IMR-90 (cell line): Measurements from ENCODE around the gene KDF1. TPM values are rescaled to one million over a fixed set of nuclear protein-coding genes. Genes with fewer than 3 reads are reported as not detected.

Experiments used
- ATAC-seq: fragments of 200-7000 bp; cut with Tn5 transposase; 2 replicates; pipeline ENCODE4 v1.9.1; 2020; ENCODE audit warnings: low read depth, mild to moderate bottlenecking, moderate library complexity
- BruUV-seq: library from RNA; stranded (reverse); fragments of 400-500 nt; replicated peaks from 2 replicates; lab custom pipeline; 2021; lab: Mats Ljungman, UMichigan
- CTCF ChIA-PET: fragments of 300-600 bp; formaldehyde crosslinking; extraction: SDS; loops from one replicate; lab custom pipeline; 2021; ENCODE audit warnings: antibody characterized with exemption; lab: Yijun Ruan, JAX
- POLR2A ChIA-PET: fragments of 300-600 bp; sonication (Branson Sonifier 250); formaldehyde crosslinking; loops from one replicate; lab custom pipeline; 2022; ENCODE audit warnings: antibody characterized with exemption; ENCODE audit not compliant: unreplicated experiment; lab: Charles Lee
- DNase-seq: peaks from one replicate; pipeline ENCODE4 v3.0.0; 2013
- H2AFZ ChIP-seq: replicated peaks from 2 replicates; pipeline ENCODE3; 2013; ENCODE audit warnings: low read length, mild to moderate bottlenecking; ENCODE audit not compliant: poor library complexity
- H2AK5ac ChIP-seq: 2 replicates; pipeline ENCODE4 v1.6.1; 2013; ENCODE audit warnings: low read depth, low read length, inconsistent platforms
- H2AK9ac ChIP-seq: replicated peaks from 2 replicates; pipeline ENCODE3; 2013; ENCODE audit warnings: mild to moderate bottlenecking, low read depth, low read length, moderate library complexity; ENCODE audit not compliant: poor library complexity
- H2BK120ac ChIP-seq: 2 replicates; pipeline ENCODE4 v1.6.1; 2013; ENCODE audit warnings: low read depth, low read length, inconsistent platforms
- H2BK15ac ChIP-seq: 3 replicates; pipeline ENCODE4 v1.6.1; 2013; ENCODE audit warnings: low read depth, low read length, inconsistent platforms
- H2BK20ac ChIP-seq: 2 replicates; pipeline ENCODE4 v1.6.1; 2013; ENCODE audit warnings: low read depth, mild to moderate bottlenecking, inconsistent platforms, low read length, moderate library complexity
- H2BK5ac ChIP-seq: 2 replicates; pipeline ENCODE4 v1.6.1; 2013; ENCODE audit warnings: mild to moderate bottlenecking, low read depth, low read length, inconsistent platforms; ENCODE audit not compliant: poor library complexity, severe bottlenecking
- H3K14ac ChIP-seq: replicated peaks from 2 replicates; pipeline ENCODE4 v1.6.1; 2013; ENCODE audit warnings: low read depth, low read length, inconsistent platforms
- H3K18ac ChIP-seq: 2 replicates; pipeline ENCODE4 v1.6.1; 2013; ENCODE audit warnings: low read depth, low read length, control low read depth
- H3K23ac ChIP-seq: 2 replicates; pipeline ENCODE4 v1.6.1; 2013; ENCODE audit warnings: low read depth, low read length, inconsistent platforms
- H3K27ac ChIP-seq: 2 replicates; pipeline ENCODE4 v1.5.1; 2013; ENCODE audit warnings: mild to moderate bottlenecking, control low read depth, low read length; ENCODE audit not compliant: insufficient read depth
- H3K27me3 ChIP-seq: 2 replicates; pipeline ENCODE4 v1.6.1; 2013; ENCODE audit warnings: low read length; ENCODE audit not compliant: control insufficient read depth, insufficient read depth
- H3K36me3 ChIP-seq: 2 replicates; pipeline ENCODE4 v1.6.1; 2013; ENCODE audit warnings: low read length, mixed read lengths; ENCODE audit not compliant: control insufficient read depth, insufficient read depth
- H3K4ac ChIP-seq: 2 replicates; pipeline ENCODE4 v1.6.1; 2013; ENCODE audit warnings: low read depth, low read length, inconsistent platforms
- H3K4me1 ChIP-seq: 2 replicates; pipeline ENCODE4 v1.6.1; 2013; ENCODE audit warnings: low read length, mixed read lengths; ENCODE audit not compliant: control insufficient read depth, insufficient read depth
- H3K4me2 ChIP-seq: 2 replicates; pipeline ENCODE4 v1.6.1; 2013; ENCODE audit warnings: low read depth, mild to moderate bottlenecking, control low read depth, low read length, moderate library complexity
- H3K4me3 ChIP-seq: 2 replicates; pipeline ENCODE4 v1.5.1; 2013; ENCODE audit warnings: low read depth, mild to moderate bottlenecking, control low read depth, low read length, moderate library complexity; ENCODE audit not compliant: insufficient read depth
- H3K56ac ChIP-seq: 2 replicates; pipeline ENCODE4 v1.6.1; 2013; ENCODE audit warnings: low read length, inconsistent platforms; ENCODE audit not compliant: insufficient read depth; ENCODE audit errors: extremely low read depth
- H3K79me1 ChIP-seq, 2 experiments: 2 replicates each; pipeline ENCODE4 v1.6.1; 2013; ENCODE audit warnings: low read length in 2 of 2, inconsistent platforms in 1 of 2, low read depth in 1 of 2
- H3K9ac ChIP-seq: 2 replicates; pipeline ENCODE4 v1.6.1; 2013; ENCODE audit warnings: low read depth, low read length, control low read depth
- H3K9me1 ChIP-seq: 2 replicates; pipeline ENCODE4 v1.6.1; 2013; ENCODE audit warnings: low read length, inconsistent platforms; ENCODE audit not compliant: insufficient read depth
- H3K9me3 ChIP-seq: 2 replicates; pipeline ENCODE4 v1.6.1; 2013; ENCODE audit warnings: low read length; ENCODE audit not compliant: control insufficient read depth, insufficient read depth
- H4K20me1 ChIP-seq: 2 replicates; pipeline ENCODE4 v1.6.1; 2013; ENCODE audit warnings: low read length, inconsistent platforms; ENCODE audit not compliant: insufficient read depth
- H4K5ac ChIP-seq: 2 replicates; pipeline ENCODE4 v1.6.1; 2013; ENCODE audit warnings: mild to moderate bottlenecking, low read depth, low read length, control low read depth
- H4K8ac ChIP-seq, 2 experiments: 2 replicates each; pipeline ENCODE4 v1.6.1; 2013; ENCODE audit warnings: low read depth in 2 of 2, low read length in 2 of 2, control low read depth in 1 of 2, inconsistent platforms in 1 of 2
- H4K91ac ChIP-seq: 2 replicates; pipeline ENCODE4 v1.6.1; 2013; ENCODE audit warnings: low read depth, low read length, inconsistent platforms; ENCODE audit not compliant: insufficient read depth
- CEBPB ChIP-seq: IDR thresholded peaks from 2 replicates; pipeline ENCODE4 v1.6.1; 2012; ENCODE audit warnings: low read depth, low read length, improper control_type of control experiment
- CHD1 ChIP-seq: IDR thresholded peaks from 2 replicates; pipeline ENCODE4 v1.6.1; 2012; ENCODE audit warnings: low read depth, low read length, improper control_type of control experiment
- FOS ChIP-seq: fragments of 150-350 bp; IDR thresholded peaks from 2 replicates; pipeline ENCODE4 v1.6.1; 2016; ENCODE audit warnings: low read depth, low read length
- MAFK ChIP-seq: IDR thresholded peaks from 2 replicates; pipeline ENCODE4 v1.6.1; 2012; ENCODE audit warnings: low read depth, low read length, improper control_type of control experiment
- MAZ ChIP-seq: IDR thresholded peaks from 2 replicates; pipeline ENCODE4 v1.6.1; 2012; ENCODE audit warnings: low read depth, mild to moderate bottlenecking, low read length, improper control_type of control experiment, moderate library complexity, borderline replicate concordance
- MXI1 ChIP-seq: IDR thresholded peaks from 2 replicates; pipeline ENCODE4 v1.6.1; 2012; ENCODE audit warnings: low read depth, mild to moderate bottlenecking, low read length, moderate library complexity, borderline replicate concordance
- NFE2L2 ChIP-seq: fragments of 150-350 bp; IDR thresholded peaks from 2 replicates; pipeline ENCODE4 v1.6.1; 2016; ENCODE audit warnings: low read depth, mild to moderate bottlenecking, low read length
- POLR2A ChIP-seq: IDR thresholded peaks from 2 replicates; pipeline ENCODE4 v1.6.1; 2012; ENCODE audit warnings: mild to moderate bottlenecking, low read depth, low read length
- RAD21 ChIP-seq: IDR thresholded peaks from 2 replicates; pipeline ENCODE4 v1.6.1; 2012; ENCODE audit warnings: low read length, improper control_type of control experiment
- RCOR1 ChIP-seq: IDR thresholded peaks from 2 replicates; pipeline ENCODE4 v1.6.1; 2012; ENCODE audit warnings: mild to moderate bottlenecking, low read length, improper control_type of control experiment; ENCODE audit not compliant: insufficient replicate concordance
- RFX5 ChIP-seq: IDR thresholded peaks from 2 replicates; pipeline ENCODE4 v1.8.0; 2012; ENCODE audit warnings: low read depth, mild to moderate bottlenecking, low read length, moderate library complexity
- SMC3 ChIP-seq: fragments of 150-350 bp; IDR thresholded peaks from 2 replicates; pipeline ENCODE4 v1.6.1; 2016; ENCODE audit warnings: low read depth, mild to moderate bottlenecking, antibody characterized with exemption, low read length, moderate library complexity
- WGBS, 2 experiments: methylation state at CpG; one replicate each; pipeline versions ENCODE4 v1.1.5 to v1.1.7; 2013; ENCODE audit warnings: missing lambda C conversion rate in 2 of 2; ENCODE audit not compliant: insufficient read length in 1 of 2; ENCODE audit errors: extremely low coverage in 2 of 2; 5-methylcytosine and 5-hydroxymethylcytosine counted together
- dilution Hi-C: fragments of 300-500 bp; cut with HindIII; formaldehyde crosslinking; loops from one replicate; pipeline ENCODE4 v1.14.3; 2018; ENCODE audit warnings: low sequenced_read_pairs; ENCODE audit not compliant: unreplicated experiment
- in situ Hi-C: fragments of 300-500 bp; cut with MboI; formaldehyde crosslinking; loops from 3 replicates; pipeline ENCODE4 v1.14.3; 2019; ENCODE audit warnings: low sequenced_read_pairs, inconsistent platforms, mixed read lengths
- intact Hi-C: fragments of 100-400 bp; cut with micrococcal nuclease; formaldehyde crosslinking; loops from 2 replicates; pipeline ENCODE4 v1.10.0; 2022
- polyA plus RNA-seq, 3 experiments: library from polyadenylated mRNA; depleted of rRNA; stranded (reverse); fragments of >200 nt; gene quantifications; 2 replicates each; pipeline ENCODE4 v1.2.3, GENCODE V29; 2012; ENCODE audit warnings: low replicate concordance in 1 of 3
- total RNA-seq: library from RNA; depleted of rRNA; stranded (reverse); fragments of >200 nt; gene quantifications from 2 replicates; pipeline ENCODE4 v1.2.3, GENCODE V29; 2012
- TF ChIP-seq, protein P1 (sequence below): fragments of 150-350 bp; IDR thresholded peaks from 2 replicates; pipeline ENCODE4 v1.6.1; 2017; ENCODE audit warnings: mild to moderate bottlenecking, antibody characterized with exemption, low read length, low read depth
- TF ChIP-seq, protein P2 (sequence below): conservative IDR thresholded peaks from 2 replicates; pipeline ENCODE4 v1.5.1; 2012; ENCODE audit warnings: mild to moderate bottlenecking, low read depth, low read length, improper control_type of control experiment
- TF ChIP-seq, protein P3 (sequence below): fragments of 150-350 bp; IDR thresholded peaks from 2 replicates; pipeline ENCODE4 v1.6.1; 2016; ENCODE audit warnings: low read depth, mild to moderate bottlenecking, low read length, moderate library complexity, borderline replicate concordance

KDF1 gene
- total and polyA plus RNA-seq, 2 of the 4 experiments (the other 2 are of a cell fraction) = not detected

DNA sequence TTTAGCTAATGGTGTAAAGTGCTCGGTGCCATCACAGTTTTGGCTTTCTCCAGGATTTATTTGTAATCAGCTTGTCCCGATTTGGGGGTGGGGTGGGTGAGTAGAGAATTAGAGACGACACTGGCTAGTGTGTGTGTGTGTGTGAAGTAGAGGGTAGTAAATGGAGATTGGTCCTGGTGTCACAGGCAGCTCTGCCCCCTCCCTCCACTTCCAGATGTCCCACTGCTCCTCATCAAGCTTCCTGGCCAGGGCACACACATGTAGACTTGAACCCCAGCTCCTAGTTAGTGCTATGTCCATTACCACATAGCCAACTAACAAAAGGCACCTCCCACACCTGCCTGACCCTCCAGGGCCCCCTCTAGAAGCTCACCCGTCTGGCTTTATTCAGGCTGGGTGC, 36.4 kb upstream of the KDF1 start:
- peak overlapping the region; percentile 8; the same call in 1 of the 2 replicates for H3K27ac ChIP-seq
- BruUV-seq = no TSS peak
- no peak overlapping the region; the same call in 1 of the 2 replicates for H2BK20ac ChIP-seq
- no peaks in the 10 kb centered on the region for H3K9me3 ChIP-seq
- peak overlapping the region; percentile 47 for H2BK5ac ChIP-seq
- H3K36me3 ChIP-seq = peaks cover 15% of the 10 kb centered on the region; the same call in 1 of the 2 replicates
- peak overlapping the region; percentile 20 for H3K14ac ChIP-seq
- H4K5ac ChIP-seq = no peak overlapping the region
- ATAC-seq (no peak), DNase-seq (no peak)
- peak overlapping the region; percentile 52; the same call in 1 of the 2 replicates for H3K4ac ChIP-seq
- peaks cover 21 to 66% of the 10 kb centered on the region in 2 experiments; a peak in 3 of 4 replicates for H3K79me1 ChIP-seq
- CTCF ChIA-PET = interaction anchor here (0.6 to 1.6 kb wide), 5 partner anchors 44 to 106 kb away, joined by 3 to 7 read pairs (median 3); partner anchors contain the start of gene GPN2
- peak overlapping the region; percentile 85 for H3K4me2 ChIP-seq
- dilution Hi-C loops = no loop called here
- H3K27me3 ChIP-seq = no peaks in the 10 kb centered on the region
- H3K4me1 ChIP-seq = peaks cover 49% of the 10 kb centered on the region
- H4K8ac ChIP-seq = 0 out of 4 replicates have a peak overlapping the region, but pooled peaks of 1 of the 2 experiments have one; percentile 26
- in situ Hi-C loops = loop anchor here (5.0 kb wide), 1 partner anchor 101 kb away; no protein-coding TSS in a partner anchor
- H2BK120ac ChIP-seq = no peak overlapping the region
- H3K18ac ChIP-seq = no peak overlapping the region
- peaks cover 30% of the 10 kb centered on the region for H4K20me1 ChIP-seq
- H3K4me3 ChIP-seq = no peak overlapping the region
- no peak overlapping the region for H3K56ac ChIP-seq
- H3K23ac ChIP-seq = peak overlapping the region; percentile 86
- no peak overlapping the region for H4K91ac ChIP-seq
- POLR2A ChIA-PET = interaction anchor here (0.5 to 1.0 kb wide), 3 partner anchors 27 to 303 kb away, joined by 3 to 10 read pairs (median 4); partner anchors contain the start of gene GPATCH3
- H3K9me1 ChIP-seq = peaks cover 22% of the 10 kb centered on the region
- H2BK15ac ChIP-seq = no peak overlapping the region
- intact Hi-C loops = loop anchor here (1.0 to 2.0 kb wide), 3 partner anchors 30 to 101 kb away; no protein-coding TSS in a partner anchor
- H3K9ac ChIP-seq = 0 out of 2 replicates have a peak overlapping the region, but pooled peaks have one; percentile 9
- no peak overlapping the region for H2AFZ ChIP-seq
- peak overlapping the region; percentile 44 for H2AK5ac ChIP-seq
- H2AK9ac ChIP-seq = no peak overlapping the region
- WGBS, 2 experiments = no CpG with 5 or more reads among the region's 4 CpGs
- TF ChIP-seq MAFK (no peak), RFX5 (no peak), POLR2A (no peak), SMC3 (no peak), FOS (no peak), RAD21 (no peak), CHD1 (no peak), RCOR1 (no peak), CEBPB (no peak), NFE2L2 (no peak), MAZ (no peak), MXI1 (no peak)
- TF ChIP-seq, protein P1, sequence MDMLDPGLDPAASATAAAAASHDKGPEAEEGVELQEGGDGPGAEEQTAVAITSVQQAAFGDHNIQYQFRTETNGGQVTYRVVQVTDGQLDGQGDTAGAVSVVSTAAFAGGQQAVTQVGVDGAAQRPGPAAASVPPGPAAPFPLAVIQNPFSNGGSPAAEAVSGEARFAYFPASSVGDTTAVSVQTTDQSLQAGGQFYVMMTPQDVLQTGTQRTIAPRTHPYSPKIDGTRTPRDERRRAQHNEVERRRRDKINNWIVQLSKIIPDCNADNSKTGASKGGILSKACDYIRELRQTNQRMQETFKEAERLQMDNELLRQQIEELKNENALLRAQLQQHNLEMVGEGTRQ = no peak
- TF ChIP-seq, protein P2, sequence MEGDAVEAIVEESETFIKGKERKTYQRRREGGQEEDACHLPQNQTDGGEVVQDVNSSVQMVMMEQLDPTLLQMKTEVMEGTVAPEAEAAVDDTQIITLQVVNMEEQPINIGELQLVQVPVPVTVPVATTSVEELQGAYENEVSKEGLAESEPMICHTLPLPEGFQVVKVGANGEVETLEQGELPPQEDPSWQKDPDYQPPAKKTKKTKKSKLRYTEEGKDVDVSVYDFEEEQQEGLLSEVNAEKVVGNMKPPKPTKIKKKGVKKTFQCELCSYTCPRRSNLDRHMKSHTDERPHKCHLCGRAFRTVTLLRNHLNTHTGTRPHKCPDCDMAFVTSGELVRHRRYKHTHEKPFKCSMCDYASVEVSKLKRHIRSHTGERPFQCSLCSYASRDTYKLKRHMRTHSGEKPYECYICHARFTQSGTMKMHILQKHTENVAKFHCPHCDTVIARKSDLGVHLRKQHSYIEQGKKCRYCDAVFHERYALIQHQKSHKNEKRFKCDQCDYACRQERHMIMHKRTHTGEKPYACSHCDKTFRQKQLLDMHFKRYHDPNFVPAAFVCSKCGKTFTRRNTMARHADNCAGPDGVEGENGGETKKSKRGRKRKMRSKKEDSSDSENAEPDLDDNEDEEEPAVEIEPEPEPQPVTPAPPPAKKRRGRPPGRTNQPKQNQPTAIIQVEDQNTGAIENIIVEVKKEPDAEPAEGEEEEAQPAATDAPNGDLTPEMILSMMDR = no peak
- TF ChIP-seq, protein P3, sequence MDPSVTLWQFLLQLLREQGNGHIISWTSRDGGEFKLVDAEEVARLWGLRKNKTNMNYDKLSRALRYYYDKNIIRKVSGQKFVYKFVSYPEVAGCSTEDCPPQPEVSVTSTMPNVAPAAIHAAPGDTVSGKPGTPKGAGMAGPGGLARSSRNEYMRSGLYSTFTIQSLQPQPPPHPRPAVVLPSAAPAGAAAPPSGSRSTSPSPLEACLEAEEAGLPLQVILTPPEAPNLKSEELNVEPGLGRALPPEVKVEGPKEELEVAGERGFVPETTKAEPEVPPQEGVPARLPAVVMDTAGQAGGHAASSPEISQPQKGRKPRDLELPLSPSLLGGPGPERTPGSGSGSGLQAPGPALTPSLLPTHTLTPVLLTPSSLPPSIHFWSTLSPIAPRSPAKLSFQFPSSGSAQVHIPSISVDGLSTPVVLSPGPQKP = no peak
